H9 (cell line): Measurements from ENCODE around the gene SRPK3. TPM values are rescaled to one million over a fixed set of nuclear protein-coding genes. Genes with fewer than 3 reads are reported as not detected.

ENCODE experiments used
- DNase-seq: peaks from one replicate; pipeline ENCODE4 v3.0.0-alpha.2; 2017
- H2AFZ ChIP-seq: one replicate; pipeline ENCODE4 v1.6.1; 2013; ENCODE audit warnings: mild to moderate bottlenecking, low read length, control low read depth, moderate library complexity
- H2AK5ac ChIP-seq: 2 replicates; pipeline ENCODE4 v1.6.1; 2013; ENCODE audit warnings: low read length, control low read depth, mixed read lengths; ENCODE audit not compliant: insufficient read length
- H2BK120ac ChIP-seq: one replicate; pipeline ENCODE4 v1.6.1; 2013; ENCODE audit warnings: low read depth, mild to moderate bottlenecking, low read length, control low read depth, inconsistent platforms; ENCODE audit not compliant: poor library complexity, severe bottlenecking
- H2BK12ac ChIP-seq: 2 replicates; pipeline ENCODE4 v1.6.1; 2013; ENCODE audit warnings: low read length, control low read depth, mixed read lengths, low read depth; ENCODE audit not compliant: insufficient read length
- H2BK15ac ChIP-seq: 2 replicates; pipeline ENCODE4 v1.6.1; 2013; ENCODE audit warnings: low read depth, low read length, control low read depth
- H2BK20ac ChIP-seq: one replicate; pipeline ENCODE4 v1.6.1; 2013; ENCODE audit warnings: low read depth, mild to moderate bottlenecking, low read length, control low read depth, inconsistent platforms; ENCODE audit not compliant: poor library complexity, severe bottlenecking
- H2BK5ac ChIP-seq: 2 replicates; pipeline ENCODE4 v1.6.1; 2013; ENCODE audit warnings: low read length, control low read depth, mixed read lengths; ENCODE audit not compliant: insufficient read length
- H3K14ac ChIP-seq: 2 replicates; pipeline ENCODE4 v1.6.1; 2013; ENCODE audit warnings: low read length, control low read depth; ENCODE audit not compliant: insufficient read depth
- H3K18ac ChIP-seq: 2 replicates; pipeline ENCODE4 v1.6.1; 2013; ENCODE audit warnings: low read depth, mild to moderate bottlenecking, mixed read lengths, low read length, control low read depth; ENCODE audit not compliant: insufficient read length
- H3K23ac ChIP-seq: 2 replicates; pipeline ENCODE4 v1.6.1; 2013; ENCODE audit warnings: low read length, control low read depth, mixed read lengths, low read depth; ENCODE audit not compliant: insufficient read length
- H3K23me2 ChIP-seq: 2 replicates; pipeline ENCODE4 v1.6.1; 2013; ENCODE audit warnings: low read depth, mild to moderate bottlenecking, mixed read lengths, low read length, control low read depth; ENCODE audit not compliant: insufficient read length, poor library complexity, severe bottlenecking
- H3K27ac ChIP-seq: 2 replicates; pipeline ENCODE4 v1.5.1; 2013; ENCODE audit warnings: low read length, control low read depth, mixed read lengths, low read depth; ENCODE audit not compliant: insufficient read length
- H3K27me3 ChIP-seq: 2 replicates; pipeline ENCODE4 v1.6.1; 2013; ENCODE audit warnings: low read length, control low read depth, inconsistent platforms; ENCODE audit not compliant: insufficient read depth
- H3K4ac ChIP-seq: 2 replicates; pipeline ENCODE4 v1.6.1; 2013; ENCODE audit warnings: low read depth, mild to moderate bottlenecking, control low read depth, inconsistent platforms, low read length, moderate library complexity
- H3K4me1 ChIP-seq: 2 replicates; pipeline ENCODE4 v1.6.1; 2013; ENCODE audit warnings: low read length, control low read depth, inconsistent platforms; ENCODE audit not compliant: insufficient read depth
- H3K4me2 ChIP-seq: 2 replicates; pipeline ENCODE4 v1.6.1; 2013; ENCODE audit warnings: low read length, control low read depth, mixed read lengths; ENCODE audit not compliant: insufficient read length, insufficient read depth
- H3K56ac ChIP-seq: 2 replicates; pipeline ENCODE4 v1.6.1; 2013; ENCODE audit warnings: low read depth, mild to moderate bottlenecking, mixed read lengths, low read length, control low read depth; ENCODE audit not compliant: insufficient read length
- H3K79me1 ChIP-seq: 2 replicates; pipeline ENCODE4 v1.6.1; 2013; ENCODE audit warnings: low read depth, mild to moderate bottlenecking, moderate library complexity, low read length, control low read depth, inconsistent platforms; ENCODE audit not compliant: insufficient read depth, poor library complexity, severe bottlenecking
- H3K79me2 ChIP-seq: 2 replicates; pipeline ENCODE4 v1.6.1; 2013; ENCODE audit warnings: low read length, control low read depth, inconsistent platforms; ENCODE audit not compliant: insufficient read depth
- H3K9ac ChIP-seq: 2 replicates; pipeline ENCODE4 v1.6.1; 2013; ENCODE audit warnings: low read length, control low read depth, mixed read lengths; ENCODE audit not compliant: insufficient read length; ENCODE audit errors: extremely low read depth
- H3K9me3 ChIP-seq: one replicate; pipeline ENCODE4 v1.6.1; 2013; ENCODE audit warnings: low read depth, low read length, inconsistent platforms; ENCODE audit not compliant: control insufficient read depth
- H3T11ph ChIP-seq: one replicate; pipeline ENCODE4 v1.6.1; 2013; ENCODE audit warnings: mild to moderate bottlenecking, low read length, control low read depth, inconsistent platforms
- H4K20me1 ChIP-seq: one replicate; pipeline ENCODE4 v1.6.1; 2013; ENCODE audit not compliant: control insufficient read depth, insufficient read length, insufficient read depth
- H4K5ac ChIP-seq: 2 replicates; pipeline ENCODE4 v1.6.1; 2013; ENCODE audit warnings: low read depth, mild to moderate bottlenecking, mixed read lengths, low read length, control low read depth; ENCODE audit not compliant: insufficient read length
- H4K8ac ChIP-seq: replicated peaks from 2 replicates; pipeline ENCODE4 v1.6.1; 2013; ENCODE audit warnings: low read length, control low read depth, mixed read lengths, low read depth; ENCODE audit not compliant: insufficient read length
- H4K91ac ChIP-seq: 2 replicates; pipeline ENCODE4 v1.6.1; 2013; ENCODE audit warnings: low read depth, mild to moderate bottlenecking, moderate library complexity, mixed read lengths, low read length, control low read depth; ENCODE audit not compliant: insufficient read length
- H3K27ac Mint-ChIP-seq, 3 experiments: 2 replicates in 2 of 3; 3 replicates in 1 of 3; pipeline ENCODE4 v1.8.0; 2020 to 2021; ENCODE audit warnings: mixed read lengths in 3 of 3, mild to moderate bottlenecking in 1 of 3, moderate library complexity in 1 of 3
- H3K27me3 Mint-ChIP-seq: 2 replicates; pipeline ENCODE4 v1.8.0; 2021; ENCODE audit warnings: low read depth, mild to moderate bottlenecking, moderate library complexity, mixed read lengths
- H3K36me3 Mint-ChIP-seq, 3 experiments: 2 replicates in 2 of 3; 3 replicates in 1 of 3; pipeline ENCODE4 v1.8.0; 2020 to 2021; ENCODE audit warnings: low read depth in 3 of 3, mixed read lengths in 3 of 3; ENCODE audit not compliant: insufficient read depth in 1 of 3
- H3K4me1 Mint-ChIP-seq, 2 experiments: 2 replicates each; pipeline ENCODE4 v1.8.0; 2020; ENCODE audit warnings: mixed read lengths in 2 of 2
- H3K4me3 Mint-ChIP-seq, 2 experiments: 2 replicates in 1 of 2; 3 replicates in 1 of 2; pipeline ENCODE4 v1.8.0; 2020 to 2021; ENCODE audit warnings: mild to moderate bottlenecking in 2 of 2, mixed read lengths in 2 of 2, moderate library complexity in 1 of 2
- H3K9me3 Mint-ChIP-seq, 2 experiments: 2 replicates in 1 of 2; 3 replicates in 1 of 2; pipeline ENCODE4 v1.8.0; 2020; ENCODE audit warnings: mild to moderate bottlenecking in 2 of 2, mixed read lengths in 2 of 2, moderate library complexity in 1 of 2
- WGBS: extraction: QIAGEN DNeasy Blood & Tissue Kit; methylation state at CpG from one replicate; pipeline ENCODE4 v1.1.7; 2013; ENCODE audit warnings: missing lambda C conversion rate, low lambda C conversion rate, mixed read lengths; ENCODE audit not compliant: insufficient read length; ENCODE audit errors: extremely low coverage; 5-methylcytosine and 5-hydroxymethylcytosine counted together
- total RNA-seq: library from RNA; stranded (reverse); gene quantifications from 2 replicates; pipeline ENCODE4 v1.2.1, GENCODE V29; 2021
- TF ChIP-seq, protein P1 (sequence below): fragments of 200-600 bp; sonication (generic); conservative IDR thresholded peaks from 3 replicates; pipeline ENCODE4 v1.8.0; 2021; ENCODE audit warnings: antibody characterized with exemption, mild to moderate bottlenecking

Gene SRPK3
- total RNA-seq, 1 experiment from 2014 or later, result not detected

DNA sequence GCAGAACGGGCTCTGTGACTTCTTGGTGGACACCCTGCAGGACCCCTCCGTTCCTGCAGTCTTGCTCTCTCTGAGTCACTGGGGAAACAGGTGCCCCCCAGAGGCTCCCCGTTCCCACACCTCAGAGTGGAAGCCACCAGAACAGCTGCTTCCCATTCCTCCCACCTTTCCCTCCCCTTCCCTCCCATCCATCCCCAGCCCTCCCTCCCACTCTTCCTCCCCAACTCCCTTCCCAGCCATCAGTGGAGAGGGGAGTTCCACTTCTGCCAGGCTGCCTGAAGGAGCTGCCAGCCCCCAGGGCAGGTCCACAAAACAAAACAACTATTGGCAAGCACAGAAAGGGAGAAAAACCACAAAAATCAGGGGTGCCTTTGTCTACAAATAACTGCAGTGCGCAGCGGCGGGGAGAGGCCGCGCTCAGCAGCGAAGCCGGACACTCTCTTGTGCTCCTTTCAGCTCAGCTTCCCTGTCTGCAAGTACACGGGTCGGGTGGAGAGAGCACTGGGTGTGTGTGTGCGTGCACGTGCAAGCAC, 21.7 kb downstream of the SRPK3 start:
- Mint-ChIP-seq H3K27me3 (peaks cover 5% of the 10 kb centered on the region), H3K9me3 (peaks cover 54 to 69% of the 10 kb centered on the region in 2 experiments), H3K36me3 (peaks cover 18 to 37% (median 18%) of the 10 kb centered on the region in 3 experiments), H3K4me3 (no peak overlapping the region), H3K27ac (peak overlapping the region in 2 of 3 experiments; percentile 40 to 57; a peak in 1 of 7 replicates), H3K4me1 (no peaks in the 10 kb centered on the region)
- no peak overlapping the region for H3K14ac ChIP-seq
- H3K27ac ChIP-seq, result no peak overlapping the region
- no peak overlapping the region for H4K8ac ChIP-seq
- H3K23ac ChIP-seq, result no peak overlapping the region
- H3K4ac ChIP-seq, result no peak overlapping the region
- H2BK120ac ChIP-seq, result no peak overlapping the region
- no peak overlapping the region for H2BK15ac ChIP-seq
- WGBS, result no CpG with 5 or more reads among the region's 14 CpGs
- H3K79me1 ChIP-seq, result no peaks in the 10 kb centered on the region
- no peak overlapping the region for H4K5ac ChIP-seq
- no peaks in the 10 kb centered on the region for H4K20me1 ChIP-seq
- no peak overlapping the region for H3K4me2 ChIP-seq
- H2AFZ ChIP-seq, result no peak overlapping the region
- no peak overlapping the region for H2AK5ac ChIP-seq
- no peak overlapping the region for H3K56ac ChIP-seq
- H3K9ac ChIP-seq, result no peak overlapping the region
- H4K91ac ChIP-seq, result no peak overlapping the region
- no peak for DNase-seq
- H3K4me1 ChIP-seq, result no peaks in the 10 kb centered on the region
- no peak overlapping the region for H2BK12ac ChIP-seq
- H3K27me3 ChIP-seq, result no peaks in the 10 kb centered on the region
- no peak overlapping the region for H3K18ac ChIP-seq
- peaks cover 10% of the 10 kb centered on the region for H3K9me3 ChIP-seq
- TF ChIP-seq, protein P1, sequence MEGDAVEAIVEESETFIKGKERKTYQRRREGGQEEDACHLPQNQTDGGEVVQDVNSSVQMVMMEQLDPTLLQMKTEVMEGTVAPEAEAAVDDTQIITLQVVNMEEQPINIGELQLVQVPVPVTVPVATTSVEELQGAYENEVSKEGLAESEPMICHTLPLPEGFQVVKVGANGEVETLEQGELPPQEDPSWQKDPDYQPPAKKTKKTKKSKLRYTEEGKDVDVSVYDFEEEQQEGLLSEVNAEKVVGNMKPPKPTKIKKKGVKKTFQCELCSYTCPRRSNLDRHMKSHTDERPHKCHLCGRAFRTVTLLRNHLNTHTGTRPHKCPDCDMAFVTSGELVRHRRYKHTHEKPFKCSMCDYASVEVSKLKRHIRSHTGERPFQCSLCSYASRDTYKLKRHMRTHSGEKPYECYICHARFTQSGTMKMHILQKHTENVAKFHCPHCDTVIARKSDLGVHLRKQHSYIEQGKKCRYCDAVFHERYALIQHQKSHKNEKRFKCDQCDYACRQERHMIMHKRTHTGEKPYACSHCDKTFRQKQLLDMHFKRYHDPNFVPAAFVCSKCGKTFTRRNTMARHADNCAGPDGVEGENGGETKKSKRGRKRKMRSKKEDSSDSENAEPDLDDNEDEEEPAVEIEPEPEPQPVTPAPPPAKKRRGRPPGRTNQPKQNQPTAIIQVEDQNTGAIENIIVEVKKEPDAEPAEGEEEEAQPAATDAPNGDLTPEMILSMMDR, result no peak
- no peaks in the 10 kb centered on the region for H3K23me2 ChIP-seq
- no peak overlapping the region for H2BK5ac ChIP-seq
- no peak overlapping the region for H3T11ph ChIP-seq
- H2BK20ac ChIP-seq, result no peak overlapping the region
- H3K79me2 ChIP-seq, result no peaks in the 10 kb centered on the region; the same call in 1 of the 2 replicates
